Left lung (tissue), 10 donors: Measurements from ENCODE around the gene SAV1. TPM values are rescaled to one million over a fixed set of nuclear protein-coding genes. Genes with fewer than 3 reads are reported as not detected.

ENCODE experiments used
- ATAC-seq: fragments of 200-7000 bp; cut with Tn5 transposase; one replicate; pipeline ENCODE4 v1.9.1; 2020; ENCODE audit warnings: moderate library complexity
- DNase-seq, 4 donors: peaks; one replicate each; pipeline ENCODE4 v3.0.0-alpha.2; 2013 to 2020
- H3K27ac ChIP-seq, 2 donors: fragments of 200-600 bp; sonication (generic) in 1 of 2; one replicate each; pipeline versions ENCODE4 v1.5.0 to v1.8.0; 2020 to 2021
- H3K27me3 ChIP-seq, 2 donors: fragments of 200-600 bp; sonication (generic) in 1 of 2; one replicate each; pipeline versions ENCODE4 v1.5.0 to v1.8.0; 2020 to 2021
- H3K36me3 ChIP-seq, 2 donors: fragments of 200-600 bp; sonication (generic) in 1 of 2; one replicate each; pipeline versions ENCODE4 v1.5.0 to v1.8.0; 2020 to 2021
- H3K4me1 ChIP-seq, 2 donors: fragments of 200-600 bp; one replicate each; pipeline ENCODE4 v1.8.0; 2021
- H3K4me3 ChIP-seq, 2 donors: fragments of 200-600 bp; sonication (generic) in 1 of 2; one replicate each; pipeline versions ENCODE4 v1.5.0 to v1.8.0; 2020 to 2021; ENCODE audit warnings: mild to moderate bottlenecking in 1 of 2
- H3K9me3 ChIP-seq, 2 donors: fragments of 200-600 bp; sonication (generic) in 1 of 2; one replicate each; pipeline versions ENCODE4 v1.5.0 to v1.8.0; 2020 to 2021
- CTCF ChIP-seq, 2 donors: fragments of 200-600 bp; sonication (generic) in 1 of 2; IDR thresholded peaks; one replicate each; pipeline versions ENCODE4 v1.5.0 to v1.8.0; 2021; ENCODE audit warnings: antibody characterized with exemption in 2 of 2
- intact Hi-C, 2 donors: fragments of 100-400 bp; cut with DNase I; formaldehyde crosslinking; loops; one replicate each; pipeline versions ENCODE4 v1.11.2 to v1.14.2; 2022
- polyA plus RNA-seq, 6 donors: library from polyadenylated mRNA; unstranded; fragments of 120-200 nt; gene quantifications; one replicate each; pipeline ENCODE4 v1.2.1, GENCODE V29; 2013; ENCODE audit not compliant: insufficient read length in 6 of 6
- total RNA-seq, 2 donors: library from RNA; stranded (reverse); fragmentation: NEBNext Ultra II Directional; extraction: Animal tissue kit (Norgen Biotek cat#: 25700); gene quantifications; one replicate each; pipeline ENCODE4 v1.2.1, GENCODE V29; 2021
- donor health status: DM: no; HTN: yes; CAD: no.
- donor health status: DM: no; HTN: no; CAD: no.

Gene SAV1
- total and polyA plus RNA-seq, 8 donors = 28.2 to 43.9 (median 38.1) TPM

- H3K9me3 ChIP-seq = no peaks in the 10 kb centered on the region
- intact Hi-C loops = no loop called here
- H3K4me1 ChIP-seq = peaks cover 12 to 20% of the 10 kb centered on the region in 2 donors
- ATAC-seq (no peak), DNase-seq (no peak)
- H3K36me3 ChIP-seq = peaks cover 0 to 4% of the 10 kb centered on the region in 2 donors
- no peak overlapping the region for H3K4me3 ChIP-seq
- no peak overlapping the region for H3K27ac ChIP-seq
- TF ChIP-seq CTCF (IDR thresholded peaks at IDR 0.05) = no peak
- H3K27me3 ChIP-seq = no peaks in the 10 kb centered on the region
Measured at GRCh38 chr14:50656776-50657175, 11.3 kb downstream of the SAV1 start.

- H3K4me3 ChIP-seq = no peak overlapping the region
- no peak for DNase-seq
- no peak for TF ChIP-seq CTCF (IDR thresholded peaks at IDR 0.05)
- no peak for ATAC-seq
- no peaks in the 10 kb centered on the region for H3K9me3 ChIP-seq
- H3K27me3 ChIP-seq = no peaks in the 10 kb centered on the region
- no peak overlapping the region for H3K27ac ChIP-seq
- H3K36me3 ChIP-seq = peaks cover 0 to 1% of the 10 kb centered on the region in 2 donors
- H3K4me1 ChIP-seq = peaks cover 0 to 5% of the 10 kb centered on the region in 2 donors
- intact Hi-C loops = no loop called here
Measured at GRCh38 chr14:50649691-50650090, 18.4 kb downstream of the SAV1 start.

GRCh38 chr14:50647753-50648152 lies 20.4 kb downstream of the SAV1 start:
- Histone ChIP-seq H3K9me3 (no peaks in the 10 kb centered on the region), H3K27me3 (no peaks in the 10 kb centered on the region), H3K4me3 (no peak overlapping the region), H3K36me3 (peaks cover 0 to 3% of the 10 kb centered on the region in 2 donors), H3K4me1 (peaks cover 0 to 5% of the 10 kb centered on the region in 2 donors), H3K27ac (no peak overlapping the region)
- DNase-seq (no peak), ATAC-seq (no peak)
- intact Hi-C loops = no loop called here
- TF ChIP-seq CTCF (IDR thresholded peaks at IDR 0.05) = no peak

GRCh38 chr14:50647282-50647681 lies 20.8 kb downstream of the SAV1 start:
- TF ChIP-seq CTCF (IDR thresholded peaks at IDR 0.05) = no peak
- Histone ChIP-seq H3K36me3 (peaks cover 0 to 5% of the 10 kb centered on the region in 2 donors), H3K27me3 (no peaks in the 10 kb centered on the region), H3K27ac (no peak overlapping the region), H3K4me3 (no peak overlapping the region), H3K4me1 (peaks cover 0 to 5% of the 10 kb centered on the region in 2 donors), H3K9me3 (no peaks in the 10 kb centered on the region)
- intact Hi-C loops = no loop called here
- DNase-seq (no peak), ATAC-seq (no peak)

- intact Hi-C loops = no loop called here
Measured at GRCh38 chr14:50635141-50635540, 33.0 kb downstream of the SAV1 start.

More at GRCh38 chr14:50635141-50635540, 33.0 kb downstream of the SAV1 start:
- Histone ChIP-seq H3K36me3 (peaks cover 0 to 14% of the 10 kb centered on the region in 2 donors), H3K27ac (no peak overlapping the region), H3K9me3 (no peaks in the 10 kb centered on the region), H3K27me3 (no peaks in the 10 kb centered on the region), H3K4me3 (no peak overlapping the region), H3K4me1 (no peaks in the 10 kb centered on the region)
- no peak for ATAC-seq
- no peak for TF ChIP-seq CTCF (IDR thresholded peaks at IDR 0.05)
- DNase-seq = no peak
